ENCODE results near the gene NBR1. TPM values are rescaled to one million over a fixed set of nuclear protein-coding genes. Genes with fewer than 3 reads are reported as not detected.
"Not testable (repeated sequence)": the region's sequence is repeated elsewhere in the genome, so short reads cannot be mapped to it uniquely, and the experiment has no call there.

The NBR1 gene
- total and polyA plus RNA-seq, 2 experiments from 2014 or later: 45.5 to 62.8 TPM

GRCh38 chr17:43226393-43226792, 55.4 kb downstream of the NBR1 start:
- H3K4me1 ChIP-seq (ENCODE audit: low read depth): no peaks in the 10 kb centered on the region
- no peaks in the 10 kb centered on the region for H3K27me3 ChIP-seq
- no peaks in the 10 kb centered on the region for H3K9me3 ChIP-seq (ENCODE audit: low read depth)
- no peak overlapping the region for H3K27ac ChIP-seq
- no peak for DNase-seq (ENCODE audit: low read depth in 1 of 2, low spot score in 1 of 2)
- H3K4me3 ChIP-seq: no peak overlapping the region
- TF ChIP-seq, protein P1, sequence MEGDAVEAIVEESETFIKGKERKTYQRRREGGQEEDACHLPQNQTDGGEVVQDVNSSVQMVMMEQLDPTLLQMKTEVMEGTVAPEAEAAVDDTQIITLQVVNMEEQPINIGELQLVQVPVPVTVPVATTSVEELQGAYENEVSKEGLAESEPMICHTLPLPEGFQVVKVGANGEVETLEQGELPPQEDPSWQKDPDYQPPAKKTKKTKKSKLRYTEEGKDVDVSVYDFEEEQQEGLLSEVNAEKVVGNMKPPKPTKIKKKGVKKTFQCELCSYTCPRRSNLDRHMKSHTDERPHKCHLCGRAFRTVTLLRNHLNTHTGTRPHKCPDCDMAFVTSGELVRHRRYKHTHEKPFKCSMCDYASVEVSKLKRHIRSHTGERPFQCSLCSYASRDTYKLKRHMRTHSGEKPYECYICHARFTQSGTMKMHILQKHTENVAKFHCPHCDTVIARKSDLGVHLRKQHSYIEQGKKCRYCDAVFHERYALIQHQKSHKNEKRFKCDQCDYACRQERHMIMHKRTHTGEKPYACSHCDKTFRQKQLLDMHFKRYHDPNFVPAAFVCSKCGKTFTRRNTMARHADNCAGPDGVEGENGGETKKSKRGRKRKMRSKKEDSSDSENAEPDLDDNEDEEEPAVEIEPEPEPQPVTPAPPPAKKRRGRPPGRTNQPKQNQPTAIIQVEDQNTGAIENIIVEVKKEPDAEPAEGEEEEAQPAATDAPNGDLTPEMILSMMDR (IDR thresholded peaks at IDR 0.05; ENCODE audit: low read depth, low read length): no peak
- H3K36me3 ChIP-seq: peaks cover 6% of the 10 kb centered on the region

DNA sequence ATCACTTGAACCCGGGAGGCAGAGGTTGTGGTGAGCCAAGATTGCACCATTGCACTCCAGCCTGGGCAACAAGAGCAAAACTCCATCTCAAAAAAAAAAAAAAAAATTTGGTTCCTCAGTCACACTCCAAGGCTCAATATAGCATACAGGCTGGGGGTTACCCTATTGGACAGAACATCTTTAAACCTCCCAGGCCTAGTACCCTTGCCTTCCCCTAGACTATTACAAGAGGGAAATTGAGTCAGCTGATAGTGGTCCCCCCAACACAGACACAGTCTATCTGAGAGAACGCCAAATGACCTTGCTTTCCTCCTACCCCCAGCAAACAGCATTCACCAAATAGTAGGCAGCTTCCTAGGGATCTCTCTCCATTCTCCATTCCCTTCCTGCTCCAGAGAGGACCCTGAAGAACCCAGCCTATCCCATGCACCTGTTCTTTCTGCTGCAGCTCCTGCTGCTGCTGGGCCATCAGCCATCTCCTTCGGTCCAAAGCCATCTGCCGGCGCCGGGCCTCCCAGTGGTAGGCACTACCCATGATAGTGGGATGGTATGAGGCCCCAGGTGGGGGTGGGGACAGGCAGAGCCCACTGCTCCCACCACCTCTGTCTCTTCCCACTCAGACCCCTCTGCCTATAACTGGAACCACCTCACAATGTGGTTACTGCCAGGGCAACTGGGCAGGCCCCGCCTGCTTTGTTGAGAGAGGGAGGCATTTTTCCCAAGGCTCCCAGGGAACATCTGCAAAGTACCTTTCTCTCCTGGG, 57.2 kb downstream of the NBR1 start, which contains the start of gene CCDC200:
TSS of gene CCDC200 (minus strand) at position 604 of the 763 bp plus-strand sequence. CDS start at position 535, 69 bp downstream.
- not testable (repeated sequence) for H3K27me3 ChIP-seq; DNase-seq (ENCODE audit: low read depth in 1 of 2, low spot score in 1 of 2); H3K4me1 ChIP-seq (ENCODE audit: low read depth); H3K27ac ChIP-seq; H3K36me3 ChIP-seq; H3K9me3 ChIP-seq (ENCODE audit: low read depth); H3K4me3 ChIP-seq

- not testable (repeated sequence) for H3K36me3 ChIP-seq; H3K4me1 ChIP-seq (ENCODE audit: low read depth); H3K27me3 ChIP-seq; H3K4me3 ChIP-seq; H3K27ac ChIP-seq; H3K9me3 ChIP-seq (ENCODE audit: low read depth); DNase-seq (ENCODE audit: low read depth in 1 of 2, low spot score in 1 of 2)
Observed at GRCh38 chr17:43231205-43232020, 60.4 kb downstream of the NBR1 start.

DNA sequence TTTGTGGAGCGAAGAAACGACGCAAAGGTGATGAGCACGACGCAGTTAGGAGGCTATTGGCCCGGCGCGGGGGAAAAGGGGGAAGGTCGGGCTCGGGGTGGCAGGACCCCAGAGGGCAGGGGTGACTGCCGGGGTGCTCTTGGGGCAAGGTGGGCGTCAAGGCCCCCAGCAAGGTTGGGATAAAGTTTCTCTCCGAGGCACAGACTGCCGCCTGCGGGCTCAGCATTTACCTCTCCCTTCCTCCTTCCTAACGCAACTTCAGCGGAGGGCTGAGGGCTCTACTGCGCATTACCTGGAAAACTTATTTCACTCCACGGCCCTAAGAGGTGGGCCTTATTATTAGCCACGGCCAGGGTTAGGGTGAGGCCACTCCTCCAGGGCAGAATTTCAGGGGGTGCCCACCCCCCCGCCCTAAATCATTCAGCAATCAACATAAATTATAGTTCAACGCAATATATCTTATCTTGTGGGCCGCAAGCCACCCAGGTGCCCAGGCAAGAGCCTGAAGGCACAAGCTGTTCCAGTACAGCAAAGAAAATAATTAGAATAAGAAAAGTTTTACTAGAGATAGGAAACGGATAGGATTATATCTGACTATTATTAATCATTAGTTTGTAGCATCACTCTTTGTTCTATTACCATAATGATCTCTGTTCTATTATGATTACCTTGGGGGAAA, 61.1 kb downstream of the NBR1 start:
- not testable (repeated sequence) for DNase-seq (ENCODE audit: low read depth in 1 of 2, low spot score in 1 of 2); H3K4me3 ChIP-seq; H3K36me3 ChIP-seq; H3K27ac ChIP-seq; H3K9me3 ChIP-seq (ENCODE audit: low read depth); H3K4me1 ChIP-seq (ENCODE audit: low read depth); H3K27me3 ChIP-seq

DNA sequence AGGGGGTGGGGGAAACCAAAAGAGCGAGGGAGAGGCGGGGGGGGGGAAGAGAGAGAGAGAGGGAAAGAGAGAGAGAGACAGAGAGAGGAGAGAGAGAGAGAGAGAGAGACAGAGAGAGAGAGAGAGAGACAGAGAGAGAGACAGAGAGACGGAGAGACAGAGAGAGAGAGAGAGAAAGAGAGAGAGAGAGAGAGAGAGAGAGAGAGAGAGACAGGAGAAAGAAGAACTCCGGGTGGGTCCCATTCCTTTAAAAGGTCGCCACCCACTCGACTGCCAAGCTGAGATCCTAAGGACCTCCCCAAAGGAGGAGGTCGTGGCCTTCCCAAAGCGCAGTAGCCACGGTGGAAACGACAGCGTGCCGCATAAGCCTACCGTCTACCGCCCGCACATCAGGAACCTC, 62.2 kb downstream of the NBR1 start:
- not testable (repeated sequence) for H3K36me3 ChIP-seq; H3K4me3 ChIP-seq; H3K27ac ChIP-seq; H3K4me1 ChIP-seq (ENCODE audit: low read depth); H3K9me3 ChIP-seq (ENCODE audit: low read depth); DNase-seq (ENCODE audit: low read depth in 1 of 2, low spot score in 1 of 2); H3K27me3 ChIP-seq

GRCh38 chr17:43233877-43234276, 62.9 kb downstream of the NBR1 start, which contains the start of gene RNU2-1:
Gene RNU2-1, minus strand, starts transcription at chr17:43233977.
- not testable (repeated sequence) for H3K4me1 ChIP-seq (ENCODE audit: low read depth); DNase-seq (ENCODE audit: low read depth in 1 of 2, low spot score in 1 of 2); H3K4me3 ChIP-seq; H3K9me3 ChIP-seq (ENCODE audit: low read depth); H3K27ac ChIP-seq; H3K36me3 ChIP-seq; H3K27me3 ChIP-seq

DNA sequence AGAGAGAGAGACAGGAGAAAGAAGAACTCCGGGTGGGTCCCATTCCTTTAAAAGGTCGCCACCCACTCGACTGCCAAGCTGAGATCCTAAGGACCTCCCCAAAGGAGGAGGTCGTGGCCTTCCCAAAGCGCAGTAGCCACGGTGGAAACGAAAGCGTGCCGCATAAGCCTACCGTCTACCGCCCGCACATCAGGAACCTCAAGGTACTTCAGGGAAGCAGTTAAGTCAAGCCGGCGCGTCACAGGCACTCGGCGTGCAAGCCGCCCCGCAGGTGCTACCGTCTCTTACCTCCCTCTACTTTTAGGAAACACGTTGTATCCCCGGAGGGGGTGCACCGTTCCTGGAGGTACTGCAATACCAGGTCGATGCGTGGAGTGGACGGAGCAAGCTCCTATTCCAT, 68.6 kb downstream of the NBR1 start:
- H3K36me3 ChIP-seq; H3K27ac ChIP-seq; H3K4me1 ChIP-seq (ENCODE audit: low read depth); DNase-seq (ENCODE audit: low read depth in 1 of 2, low spot score in 1 of 2); H3K27me3 ChIP-seq; H3K4me3 ChIP-seq; H3K9me3 ChIP-seq (ENCODE audit: low read depth): not testable (repeated sequence)

DNA sequence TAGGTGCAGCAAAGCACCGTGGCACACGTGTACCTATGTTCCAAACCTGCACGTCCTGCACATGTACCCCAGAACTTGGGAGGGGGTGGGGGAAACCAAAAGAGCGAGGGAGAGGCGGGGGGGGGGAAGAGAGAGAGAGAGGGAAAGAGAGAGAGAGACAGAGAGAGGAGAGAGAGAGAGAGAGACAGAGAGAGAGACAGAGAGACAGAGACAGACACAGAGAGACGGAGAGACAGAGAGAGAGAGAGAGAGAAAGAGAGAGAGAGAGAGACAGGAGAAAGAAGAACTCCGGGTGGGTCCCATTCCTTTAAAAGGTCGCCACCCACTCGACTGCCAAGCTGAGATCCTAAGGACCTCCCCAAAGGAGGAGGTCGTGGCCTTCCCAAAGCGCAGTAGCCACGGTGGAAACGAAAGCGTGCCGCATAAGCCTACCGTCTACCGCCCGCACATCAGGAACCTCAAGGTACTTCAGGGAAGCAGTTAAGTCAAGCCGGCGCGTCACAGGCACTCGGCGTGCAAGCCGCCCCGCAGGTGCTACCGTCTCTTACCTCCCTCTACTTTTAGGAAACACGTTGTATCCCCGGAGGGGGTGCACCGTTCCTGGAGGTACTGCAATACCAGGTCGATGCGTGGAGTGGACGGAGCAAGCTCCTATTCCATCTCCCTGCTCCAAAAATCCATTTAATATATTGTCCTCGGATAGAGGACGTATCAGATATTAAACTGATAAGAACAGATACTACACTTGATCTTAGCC, 69.8 kb downstream of the NBR1 start:
- H3K4me1 ChIP-seq (ENCODE audit: low read depth); H3K4me3 ChIP-seq; H3K36me3 ChIP-seq; DNase-seq (ENCODE audit: low read depth in 1 of 2, low spot score in 1 of 2); H3K9me3 ChIP-seq (ENCODE audit: low read depth); H3K27me3 ChIP-seq; H3K27ac ChIP-seq: not testable (repeated sequence)

GRCh38 chr17:43246456-43246855, 75.4 kb downstream of the NBR1 start:
- H3K27ac ChIP-seq; H3K27me3 ChIP-seq; H3K36me3 ChIP-seq; H3K4me1 ChIP-seq (ENCODE audit: low read depth); DNase-seq (ENCODE audit: low read depth in 1 of 2, low spot score in 1 of 2); H3K9me3 ChIP-seq (ENCODE audit: low read depth); H3K4me3 ChIP-seq: not testable (repeated sequence)
